H1 (cell line): Measurements from ENCODE around the gene GNLY.

Experiments used
- CTBP2 ChIP-seq: IDR thresholded peaks from 2 replicates; pipeline ENCODE4 v1.7.0; 2011; ENCODE audit warnings: borderline replicate concordance, mild to moderate bottlenecking, moderate library complexity, mixed read lengths, low read length; ENCODE audit not compliant: insufficient read depth, insufficient read length
- JUN ChIP-seq: IDR thresholded peaks from 2 replicates; pipeline ENCODE4 v1.6.1; 2011; ENCODE audit warnings: low read depth, mild to moderate bottlenecking, improper control_type of control experiment, low read length
- KDM4A ChIP-seq: IDR thresholded peaks from one replicate; pipeline ENCODE4 v1.7.1; 2012; ENCODE audit warnings: low read depth, mild to moderate bottlenecking, moderate library complexity, low read length, inconsistent platforms; ENCODE audit not compliant: severe bottlenecking
- POLR2A ChIP-seq, 2 experiments: IDR thresholded peaks; 1 replicate in 1 of 2; 2 replicates in 1 of 2; pipeline ENCODE4 v1.6.1; 2011; ENCODE audit warnings: low read depth in 2 of 2, low read length in 2 of 2, mild to moderate bottlenecking in 2 of 2; ENCODE audit errors: control extremely low read depth in 1 of 2
- POLR2AphosphoS5 ChIP-seq: IDR thresholded peaks from 2 replicates; pipeline ENCODE4 v1.6.1; 2011; ENCODE audit warnings: low read depth, low read length
- RAD21 ChIP-seq, 2 experiments: IDR thresholded peaks in 1 of 2; conservative IDR thresholded peaks in 1 of 2; 2 replicates each; pipeline ENCODE4 v1.6.1; 2011; ENCODE audit warnings: low read depth in 2 of 2, low read length in 2 of 2, improper control_type of control experiment in 1 of 2, inconsistent platforms in 1 of 2, mild to moderate bottlenecking in 1 of 2, moderate library complexity in 1 of 2
- RFX5 ChIP-seq: IDR thresholded peaks from 2 replicates; pipeline ENCODE4 v1.6.1; 2011; ENCODE audit warnings: low read depth, low read length, improper control_type of control experiment, borderline replicate concordance
- SP1 ChIP-seq: IDR thresholded peaks from 2 replicates; pipeline ENCODE4 v1.6.1; 2011; ENCODE audit warnings: low read depth, low read length
- TF ChIP-seq, protein P1 (sequence below): IDR thresholded peaks from 2 replicates; pipeline ENCODE4 v1.6.1; 2011; ENCODE audit warnings: low read length, improper control_type of control experiment
- TF ChIP-seq, protein P2 (sequence below), 3 experiments: IDR thresholded peaks; 1 replicate in 2 of 3; 2 replicates in 1 of 3; pipeline versions ENCODE4 v1.5.1 to v1.6.1; 2011; ENCODE audit warnings: low read length in 3 of 3, mild to moderate bottlenecking in 3 of 3, inconsistent platforms in 2 of 3, low read depth in 1 of 3, moderate library complexity in 1 of 3; ENCODE audit not compliant: insufficient read depth in 1 of 3; ENCODE audit errors: control extremely low read depth in 1 of 3

GRCh38 chr2:85724731-85725181, 30.6 kb downstream of the GNLY start:
- TF ChIP-seq KDM4A (no peak), JUN (no peak), RFX5 (no peak), CTBP2 (no peak), POLR2AphosphoS5 (no peak), POLR2A (IDR thresholded peaks at IDR 0.05; ENCODE audit: control extremely low read depth in 1 of 2, low read depth in 2 of 2, low read length in 2 of 2) (no peak), SP1 (no peak), RAD21 (IDR thresholded peaks at IDR 0.05 in 1 of 2, conservative IDR thresholded peaks at IDR 0.05 in 1 of 2; ENCODE audit: low read depth in 2 of 2, low read length in 2 of 2) (no peak; a peak in 1 of 4 replicates)
- TF ChIP-seq, protein P1, sequence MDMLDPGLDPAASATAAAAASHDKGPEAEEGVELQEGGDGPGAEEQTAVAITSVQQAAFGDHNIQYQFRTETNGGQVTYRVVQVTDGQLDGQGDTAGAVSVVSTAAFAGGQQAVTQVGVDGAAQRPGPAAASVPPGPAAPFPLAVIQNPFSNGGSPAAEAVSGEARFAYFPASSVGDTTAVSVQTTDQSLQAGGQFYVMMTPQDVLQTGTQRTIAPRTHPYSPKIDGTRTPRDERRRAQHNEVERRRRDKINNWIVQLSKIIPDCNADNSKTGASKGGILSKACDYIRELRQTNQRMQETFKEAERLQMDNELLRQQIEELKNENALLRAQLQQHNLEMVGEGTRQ: no peak
- TF ChIP-seq, protein P2, sequence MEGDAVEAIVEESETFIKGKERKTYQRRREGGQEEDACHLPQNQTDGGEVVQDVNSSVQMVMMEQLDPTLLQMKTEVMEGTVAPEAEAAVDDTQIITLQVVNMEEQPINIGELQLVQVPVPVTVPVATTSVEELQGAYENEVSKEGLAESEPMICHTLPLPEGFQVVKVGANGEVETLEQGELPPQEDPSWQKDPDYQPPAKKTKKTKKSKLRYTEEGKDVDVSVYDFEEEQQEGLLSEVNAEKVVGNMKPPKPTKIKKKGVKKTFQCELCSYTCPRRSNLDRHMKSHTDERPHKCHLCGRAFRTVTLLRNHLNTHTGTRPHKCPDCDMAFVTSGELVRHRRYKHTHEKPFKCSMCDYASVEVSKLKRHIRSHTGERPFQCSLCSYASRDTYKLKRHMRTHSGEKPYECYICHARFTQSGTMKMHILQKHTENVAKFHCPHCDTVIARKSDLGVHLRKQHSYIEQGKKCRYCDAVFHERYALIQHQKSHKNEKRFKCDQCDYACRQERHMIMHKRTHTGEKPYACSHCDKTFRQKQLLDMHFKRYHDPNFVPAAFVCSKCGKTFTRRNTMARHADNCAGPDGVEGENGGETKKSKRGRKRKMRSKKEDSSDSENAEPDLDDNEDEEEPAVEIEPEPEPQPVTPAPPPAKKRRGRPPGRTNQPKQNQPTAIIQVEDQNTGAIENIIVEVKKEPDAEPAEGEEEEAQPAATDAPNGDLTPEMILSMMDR (IDR thresholded peaks at IDR 0.05; ENCODE audit: control extremely low read depth in 1 of 3, insufficient read depth in 1 of 3, low read depth in 1 of 3, low read length in 3 of 3): no peak
